Vagina (tissue), 2 donors: ENCODE data around the gene LYPD3. TPM values are rescaled to one million over a fixed set of nuclear protein-coding genes. Genes with fewer than 3 reads are reported as not detected.

Source experiments
- DNase-seq, 2 donors: peaks; one replicate each; pipeline ENCODE4 v3.0.0-alpha.2; 2017; ENCODE audit errors: extremely low spot score in 2 of 2
- H3K27ac ChIP-seq: fragments of 200-600 bp; sonication (generic); one replicate; pipeline ENCODE4 v1.5.1; 2019
- H3K27me3 ChIP-seq: fragments of 200-600 bp; sonication (generic); one replicate; pipeline ENCODE4 v1.5.1; 2019
- H3K36me3 ChIP-seq, 2 donors: fragments of 200-600 bp; sonication (generic); one replicate each; pipeline ENCODE4 v1.5.1; 2017 to 2019
- H3K4me1 ChIP-seq: fragments of 200-600 bp; sonication (generic); one replicate; pipeline ENCODE4 v1.5.1; 2019
- H3K4me3 ChIP-seq, 2 donors: fragments of 200-600 bp; sonication (generic); 1 replicate in 1 of 2; 2 replicates in 1 of 2; pipeline ENCODE4 v1.5.1; 2016 to 2019
- H3K9me3 ChIP-seq: fragments of 200-600 bp; sonication (generic); one replicate; pipeline ENCODE4 v1.5.1; 2019
- POLR2A ChIP-seq, 2 donors: fragments of 450-650 bp; IDR thresholded peaks; one replicate each; pipeline ENCODE4 v1.6.1; 2017; ENCODE audit warnings: antibody characterized with exemption in 2 of 2, mild to moderate bottlenecking in 2 of 2, moderate library complexity in 2 of 2
- POLR2AphosphoS5 ChIP-seq, 2 donors: sonication (generic); formaldehyde crosslinking; IDR thresholded peaks; one replicate each; pipeline ENCODE4 v1.9.0; 2017; ENCODE audit warnings: antibody characterized with exemption in 2 of 2, mild to moderate bottlenecking in 2 of 2, low read depth in 1 of 2; ENCODE audit not compliant: insufficient read depth in 1 of 2
- intact Hi-C: fragments of 100-400 bp; cut with DNase I; formaldehyde crosslinking; loops from one replicate; pipeline ENCODE4 v1.15.1; 2023
- total RNA-seq: library from RNA; depleted of rRNA; stranded (reverse); fragments of >200 nt; gene quantifications from one replicate; pipeline ENCODE4 v1.2.3, GENCODE V29; 2016
- TF ChIP-seq, protein P1 (sequence below), 3 experiments: fragments of 450-650 bp in 2 of 3; fragments of 200-600 bp in 1 of 3; sonication (generic) in 1 of 3; IDR thresholded peaks; one replicate each; pipeline ENCODE4 v1.5.1; 2017 to 2019; ENCODE audit warnings: antibody characterized with exemption in 3 of 3, mild to moderate bottlenecking in 2 of 3, moderate library complexity in 2 of 3

The LYPD3 gene
- total RNA-seq, 1 donor from 2014 or later = 247 TPM

DNA sequence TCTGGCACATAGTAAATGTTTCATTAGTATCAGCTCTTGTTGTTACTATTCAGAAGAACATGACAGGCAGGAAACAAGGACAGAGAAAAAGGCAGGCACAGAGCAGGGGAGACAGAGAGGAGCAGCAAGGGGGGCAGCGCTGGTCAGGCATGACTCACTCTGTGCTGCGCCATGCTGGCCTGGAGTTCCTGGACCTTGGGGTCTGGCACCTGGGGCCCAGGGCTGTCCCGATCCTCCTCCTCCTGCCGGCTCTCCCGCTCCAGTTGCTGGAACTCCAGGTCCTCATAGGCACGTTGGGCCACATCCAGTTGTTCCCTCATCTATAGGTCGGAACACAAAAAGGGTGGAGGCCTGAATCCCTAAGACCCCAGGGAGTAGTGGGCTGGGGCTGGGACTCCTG, 31.6 kb upstream of the LYPD3 start:
- DNase-seq = no peak
- Histone ChIP-seq H3K27ac (no peak overlapping the region), H3K9me3 (no peaks in the 10 kb centered on the region), H3K4me1 (peaks cover 13% of the 10 kb centered on the region), H3K4me3 (no peak overlapping the region), H3K36me3 (peaks cover 0 to 31% of the 10 kb centered on the region in 2 donors), H3K27me3 (no peaks in the 10 kb centered on the region)
- intact Hi-C loops = no loop called here
- TF ChIP-seq POLR2A (IDR thresholded peaks at IDR 0.05) (no peak), POLR2AphosphoS5 (IDR thresholded peaks at IDR 0.05; ENCODE audit: insufficient read depth in 1 of 2, low read depth in 1 of 2) (no peak)
- TF ChIP-seq, protein P1, sequence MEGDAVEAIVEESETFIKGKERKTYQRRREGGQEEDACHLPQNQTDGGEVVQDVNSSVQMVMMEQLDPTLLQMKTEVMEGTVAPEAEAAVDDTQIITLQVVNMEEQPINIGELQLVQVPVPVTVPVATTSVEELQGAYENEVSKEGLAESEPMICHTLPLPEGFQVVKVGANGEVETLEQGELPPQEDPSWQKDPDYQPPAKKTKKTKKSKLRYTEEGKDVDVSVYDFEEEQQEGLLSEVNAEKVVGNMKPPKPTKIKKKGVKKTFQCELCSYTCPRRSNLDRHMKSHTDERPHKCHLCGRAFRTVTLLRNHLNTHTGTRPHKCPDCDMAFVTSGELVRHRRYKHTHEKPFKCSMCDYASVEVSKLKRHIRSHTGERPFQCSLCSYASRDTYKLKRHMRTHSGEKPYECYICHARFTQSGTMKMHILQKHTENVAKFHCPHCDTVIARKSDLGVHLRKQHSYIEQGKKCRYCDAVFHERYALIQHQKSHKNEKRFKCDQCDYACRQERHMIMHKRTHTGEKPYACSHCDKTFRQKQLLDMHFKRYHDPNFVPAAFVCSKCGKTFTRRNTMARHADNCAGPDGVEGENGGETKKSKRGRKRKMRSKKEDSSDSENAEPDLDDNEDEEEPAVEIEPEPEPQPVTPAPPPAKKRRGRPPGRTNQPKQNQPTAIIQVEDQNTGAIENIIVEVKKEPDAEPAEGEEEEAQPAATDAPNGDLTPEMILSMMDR (IDR thresholded peaks at IDR 0.05) = no peak

DNA sequence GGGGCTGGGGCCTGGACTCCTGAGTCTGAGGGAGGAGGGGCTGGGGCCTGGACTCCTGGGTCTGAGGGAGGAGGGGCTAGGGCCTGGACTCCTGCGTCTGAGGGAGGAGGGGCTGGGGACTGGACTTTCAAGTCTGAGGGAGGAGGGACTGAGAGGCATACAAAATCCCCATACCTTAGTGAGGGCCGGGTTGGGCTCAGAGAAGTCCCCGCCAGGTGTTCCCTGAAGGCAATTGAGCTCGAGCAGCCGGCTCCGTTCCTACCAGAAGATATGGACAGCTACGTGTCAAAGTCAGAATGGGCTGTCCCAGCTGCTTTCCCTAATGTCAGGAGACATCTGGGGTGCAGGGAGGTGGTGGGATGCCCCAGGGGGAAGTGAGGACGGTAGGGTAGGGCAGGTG, 29.7 kb upstream of the LYPD3 start:
- Histone ChIP-seq H3K27ac (no peak overlapping the region), H3K4me1 (peaks cover 6% of the 10 kb centered on the region), H3K27me3 (no peaks in the 10 kb centered on the region), H3K9me3 (no peaks in the 10 kb centered on the region), H3K36me3 (peaks cover 0 to 34% of the 10 kb centered on the region in 2 donors), H3K4me3 (no peak overlapping the region)
- intact Hi-C loops = no loop called here
- DNase-seq = no peak
- TF ChIP-seq, protein P1 (IDR thresholded peaks at IDR 0.05) = no peak
- TF ChIP-seq POLR2A (IDR thresholded peaks at IDR 0.05) (no peak), POLR2AphosphoS5 (IDR thresholded peaks at IDR 0.05; ENCODE audit: insufficient read depth in 1 of 2, low read depth in 1 of 2) (no peak)

DNA sequence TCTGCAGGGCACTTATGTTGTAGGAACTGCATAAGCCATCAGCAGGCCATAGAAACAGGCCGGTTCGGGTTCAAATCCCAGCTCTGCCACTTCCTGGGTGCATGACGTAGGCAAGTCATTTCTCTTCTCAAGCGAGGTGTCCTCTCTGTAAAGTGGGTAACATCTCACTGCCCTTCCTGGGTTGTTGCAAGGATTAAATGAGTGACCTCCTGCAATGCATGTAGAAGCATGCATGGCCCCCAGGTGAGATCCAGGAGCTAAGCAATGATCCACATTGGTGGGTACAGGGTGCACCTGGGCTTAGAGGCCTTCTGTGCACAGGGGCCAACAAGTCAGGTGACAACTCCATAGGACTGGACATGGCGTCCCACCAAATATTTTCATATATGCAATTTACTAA, 25.4 kb upstream of the LYPD3 start:
- intact Hi-C loops = no loop called here
- peaks cover 0 to 12% of the 10 kb centered on the region in 2 donors for H3K36me3 ChIP-seq
- TF ChIP-seq, protein P1 (IDR thresholded peaks at IDR 0.05) = no peak
- no peak for TF ChIP-seq POLR2AphosphoS5 (IDR thresholded peaks at IDR 0.05; ENCODE audit: insufficient read depth in 1 of 2, low read depth in 1 of 2)
- no peak for TF ChIP-seq POLR2A (IDR thresholded peaks at IDR 0.05)
- no peak for DNase-seq
- H3K9me3 ChIP-seq = no peaks in the 10 kb centered on the region
- H3K27me3 ChIP-seq = no peaks in the 10 kb centered on the region
- H3K27ac ChIP-seq = no peak overlapping the region
- H3K4me1 ChIP-seq = no peaks in the 10 kb centered on the region
- no peak overlapping the region for H3K4me3 ChIP-seq

DNA sequence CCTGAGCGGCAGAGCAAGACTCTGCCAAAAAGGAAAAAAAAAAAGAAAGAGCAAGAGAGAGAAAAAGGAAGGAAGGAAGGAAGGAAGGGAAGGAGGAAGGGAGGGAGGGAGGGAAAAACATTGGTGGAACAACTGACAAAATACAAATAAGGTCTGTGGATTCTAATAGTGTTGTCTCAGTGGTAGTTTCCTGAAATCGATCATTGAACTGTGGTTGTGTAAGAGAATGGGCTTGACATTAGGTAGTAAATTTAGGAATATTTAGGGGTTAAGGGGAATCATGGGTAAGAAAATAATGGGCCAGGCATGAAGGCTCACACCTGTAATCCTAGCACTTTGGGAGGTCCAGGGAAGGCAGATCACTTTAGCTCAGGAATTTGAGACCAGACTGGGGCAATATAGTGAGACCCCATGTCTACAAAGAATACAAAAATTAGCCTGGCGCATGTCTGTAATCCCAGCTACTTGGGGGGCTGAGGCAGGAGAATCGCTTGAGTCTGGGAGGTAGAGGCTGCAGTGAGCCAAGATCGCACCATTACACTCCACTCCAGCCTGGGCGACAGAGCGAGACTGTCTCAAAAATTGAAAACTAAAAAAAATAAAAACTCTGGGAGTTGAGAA, 24.7 kb upstream of the LYPD3 start:
- TF ChIP-seq, protein P1 (IDR thresholded peaks at IDR 0.05) = no peak
- TF ChIP-seq POLR2A (IDR thresholded peaks at IDR 0.05) = no peak
- TF ChIP-seq POLR2AphosphoS5 (IDR thresholded peaks at IDR 0.05; ENCODE audit: insufficient read depth in 1 of 2, low read depth in 1 of 2) = no peak
- H3K27me3 ChIP-seq = no peaks in the 10 kb centered on the region
- no peak overlapping the region for H3K27ac ChIP-seq
- DNase-seq = no peak
- no peaks in the 10 kb centered on the region for H3K4me1 ChIP-seq
- peaks cover 0 to 5% of the 10 kb centered on the region in 2 donors for H3K36me3 ChIP-seq
- H3K9me3 ChIP-seq = no peaks in the 10 kb centered on the region
- no peak overlapping the region for H3K4me3 ChIP-seq
- intact Hi-C loops = no loop called here

DNA sequence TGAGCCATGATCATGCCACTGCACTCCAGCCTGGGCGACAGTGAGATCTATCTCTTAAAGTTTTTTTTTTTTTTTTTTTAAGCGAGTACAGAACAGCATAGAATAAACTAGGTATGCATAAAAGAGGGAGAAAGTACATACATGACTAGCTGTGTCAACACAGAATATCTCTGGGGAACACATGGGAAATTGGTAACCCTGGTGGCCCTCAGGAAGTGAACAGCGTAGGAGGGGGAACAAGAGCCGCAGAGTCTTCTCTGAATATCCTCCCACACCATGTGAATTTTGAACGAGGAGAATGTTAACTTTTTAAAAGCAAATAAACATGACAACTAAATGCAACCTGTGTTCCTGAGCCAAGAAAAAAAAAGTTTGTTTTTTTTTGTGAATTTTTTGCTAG, 23.9 kb upstream of the LYPD3 start:
- Histone ChIP-seq H3K36me3 (peaks cover 0 to 3% of the 10 kb centered on the region in 2 donors), H3K27me3 (no peaks in the 10 kb centered on the region), H3K4me3 (no peak overlapping the region), H3K27ac (no peak overlapping the region), H3K9me3 (no peaks in the 10 kb centered on the region), H3K4me1 (no peaks in the 10 kb centered on the region)
- DNase-seq = no peak
- TF ChIP-seq, protein P1 (IDR thresholded peaks at IDR 0.05) = no peak
- TF ChIP-seq POLR2AphosphoS5 (IDR thresholded peaks at IDR 0.05; ENCODE audit: insufficient read depth in 1 of 2, low read depth in 1 of 2) (no peak), POLR2A (IDR thresholded peaks at IDR 0.05) (no peak)
- intact Hi-C loops = no loop called here
